GM21528 (cell line): ENCODE data around the gene PAX7.

Experiments used
- ATAC-seq: cut with Tn5 transposase; IDR thresholded peaks from one replicate; pipeline ENCODE4 v1.9.1; 2021; ENCODE audit warnings: mild to moderate bottlenecking, moderate library complexity; ENCODE audit not compliant: unreplicated experiment, low FRiP score

Gene PAX7

DNA sequence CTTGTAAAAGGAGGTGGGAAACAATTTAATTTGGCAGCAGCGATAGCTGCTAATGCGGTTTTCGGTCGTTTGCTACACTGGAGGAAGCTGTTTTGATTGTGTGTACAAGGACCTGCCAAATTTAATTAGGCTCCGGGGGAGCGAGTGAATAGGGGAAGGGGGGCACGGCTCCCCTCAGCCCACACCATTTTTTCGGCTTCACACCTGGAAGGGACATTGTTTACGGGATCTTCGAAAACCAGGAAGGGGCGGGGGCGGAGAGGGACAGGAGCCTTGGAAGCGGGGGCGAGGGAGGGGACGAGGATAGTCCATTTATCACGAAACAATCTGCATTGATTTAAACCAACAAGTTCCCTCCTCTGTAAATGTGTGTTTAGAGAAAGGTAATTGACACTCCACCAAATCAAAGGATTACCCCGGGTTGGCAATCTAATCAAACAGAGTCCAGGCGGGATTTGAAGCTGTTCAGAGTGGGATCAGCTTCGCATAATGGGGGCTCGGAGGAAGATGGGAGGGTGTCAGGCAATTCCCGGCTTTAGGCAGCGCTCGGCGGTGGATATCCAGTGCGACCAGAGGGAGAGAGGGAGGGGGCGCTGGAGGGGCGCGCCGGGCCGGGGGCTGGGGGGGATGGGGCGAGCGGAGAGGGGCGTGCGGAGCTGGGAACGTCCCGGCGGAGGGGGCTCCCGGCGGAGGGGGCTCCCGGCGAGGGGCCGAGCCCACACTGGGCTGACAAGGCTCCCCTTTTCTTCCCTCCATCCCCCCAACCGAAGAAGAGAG, 9.8 kb downstream of the PAX7 start:
- ATAC-seq: no peak

DNA sequence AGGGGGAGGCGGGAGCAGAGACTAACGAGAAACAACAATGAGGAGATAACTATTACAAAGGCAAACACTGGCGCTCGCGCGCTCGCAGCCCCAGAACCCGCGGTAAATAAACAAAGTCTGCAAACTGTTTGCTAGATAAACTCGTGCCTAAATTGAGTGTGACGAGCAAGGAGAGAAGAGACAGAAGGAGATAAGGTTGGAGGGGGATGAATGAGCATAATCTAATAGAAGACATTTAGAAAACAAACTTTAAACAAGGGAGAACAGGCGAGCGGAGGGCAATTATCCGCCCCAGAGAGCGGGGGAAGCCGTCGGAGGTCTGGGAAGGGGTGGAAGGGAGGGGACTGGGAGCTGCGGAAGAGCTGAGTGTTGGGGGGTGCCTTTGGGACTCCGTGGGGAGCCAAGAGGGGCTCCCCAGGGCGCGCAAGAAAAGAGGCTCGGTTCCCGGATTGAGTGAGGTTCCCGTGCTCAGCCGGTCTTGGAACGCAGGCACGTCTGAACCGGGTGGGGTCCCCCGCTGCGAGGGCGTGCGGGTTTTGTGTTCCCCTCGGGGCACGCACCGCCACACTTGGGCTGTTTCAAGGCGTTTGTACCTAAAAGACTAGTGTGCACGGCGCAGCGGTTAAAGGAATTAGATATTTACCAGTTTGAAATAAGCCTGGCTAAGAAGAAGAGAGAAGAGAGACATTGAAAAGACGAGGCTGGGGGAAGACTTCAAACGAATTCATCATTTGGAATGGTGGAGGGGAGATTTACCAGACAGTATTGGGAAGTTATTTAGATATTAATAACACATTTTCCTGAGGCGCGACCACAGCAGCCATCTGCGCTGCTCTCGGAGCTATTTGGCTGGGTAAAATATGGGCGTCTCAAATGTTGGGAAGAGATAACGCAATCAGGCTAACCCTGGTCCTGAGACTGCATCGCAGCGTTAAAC, 10.6 kb downstream of the PAX7 start:
- ATAC-seq: no peak

DNA sequence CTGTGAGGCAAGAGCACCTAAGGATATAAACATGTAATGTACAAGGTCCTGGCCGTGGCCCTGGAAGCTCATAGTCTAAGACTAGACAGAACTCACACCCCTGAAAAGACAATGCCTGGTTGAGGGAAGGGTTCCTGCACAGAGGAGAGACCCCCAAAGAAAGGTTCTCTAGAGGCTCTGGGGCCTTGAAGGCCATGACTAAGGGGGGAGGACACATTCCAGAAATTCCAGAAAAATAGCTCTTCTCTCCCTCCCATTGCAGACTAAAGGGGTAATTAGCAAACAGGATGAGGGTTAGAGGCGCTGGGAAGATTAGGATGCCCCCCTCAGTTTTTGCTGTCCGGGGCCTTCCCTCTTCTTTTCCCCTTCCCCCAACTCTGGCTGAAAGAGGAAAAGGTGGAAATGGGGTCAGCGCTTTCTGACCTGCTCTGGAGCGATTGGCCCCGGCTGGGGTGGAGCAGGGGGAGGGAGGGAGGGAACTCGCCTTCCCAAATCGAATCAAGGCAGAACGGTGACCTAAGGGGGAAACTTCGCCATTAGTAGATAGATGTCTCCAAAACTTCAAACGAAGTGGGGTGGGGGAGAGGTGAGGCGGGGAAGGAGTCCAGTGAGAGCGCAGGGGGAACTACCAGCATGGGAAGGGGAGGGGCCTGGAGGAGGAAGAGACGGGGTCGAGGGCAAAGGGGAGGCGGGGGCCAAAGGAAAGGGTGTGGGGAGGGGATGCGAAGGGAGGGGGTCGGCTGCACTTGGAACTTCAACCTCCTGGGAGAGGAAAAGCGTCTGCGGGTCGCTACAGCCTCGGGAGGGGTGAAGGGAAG, 11.8 kb downstream of the PAX7 start:
- ATAC-seq: no peak

DNA sequence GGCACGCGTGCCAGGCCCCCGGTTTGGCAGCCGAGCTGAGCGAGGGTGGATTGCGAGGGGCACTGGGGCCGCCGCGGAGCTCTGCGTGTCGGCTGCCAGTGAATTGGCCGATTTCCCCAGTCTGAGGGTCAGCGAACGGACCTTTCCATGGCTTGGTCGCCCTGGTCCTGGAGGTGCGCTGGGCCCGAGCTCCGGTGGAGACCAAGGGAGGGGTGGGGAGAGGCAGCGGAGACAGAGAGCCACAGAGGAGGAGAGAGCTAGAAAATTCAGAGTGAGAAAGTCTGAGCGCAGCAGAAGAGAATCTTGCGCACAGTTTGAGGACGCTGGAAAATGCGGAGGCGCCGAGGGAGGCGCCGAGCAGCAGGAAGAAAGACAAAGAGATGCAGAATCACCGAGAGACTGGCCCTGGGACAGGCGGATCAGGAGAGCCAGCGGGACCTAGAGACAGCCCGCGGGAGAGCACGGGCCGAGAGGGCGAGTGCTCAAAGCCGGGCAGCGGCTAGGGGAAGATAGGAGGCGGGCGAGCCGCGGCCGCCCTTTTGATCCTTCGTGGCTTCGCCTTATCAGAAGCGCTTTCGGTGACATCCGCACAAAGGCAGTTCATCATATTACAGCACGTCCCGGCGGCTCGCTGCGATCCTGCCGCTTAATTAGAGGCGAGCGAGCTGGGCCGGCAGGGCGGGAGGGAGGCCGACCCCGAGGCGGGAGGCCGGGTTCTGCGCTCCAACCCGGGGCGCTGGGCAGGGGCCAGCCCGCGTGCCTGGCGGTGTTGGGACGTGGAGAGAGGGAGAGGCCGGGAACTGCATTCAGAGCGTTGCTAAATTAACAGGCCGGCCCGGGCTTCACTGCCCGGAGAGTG, 12.7 kb downstream of the PAX7 start:
- ATAC-seq: no peak

DNA sequence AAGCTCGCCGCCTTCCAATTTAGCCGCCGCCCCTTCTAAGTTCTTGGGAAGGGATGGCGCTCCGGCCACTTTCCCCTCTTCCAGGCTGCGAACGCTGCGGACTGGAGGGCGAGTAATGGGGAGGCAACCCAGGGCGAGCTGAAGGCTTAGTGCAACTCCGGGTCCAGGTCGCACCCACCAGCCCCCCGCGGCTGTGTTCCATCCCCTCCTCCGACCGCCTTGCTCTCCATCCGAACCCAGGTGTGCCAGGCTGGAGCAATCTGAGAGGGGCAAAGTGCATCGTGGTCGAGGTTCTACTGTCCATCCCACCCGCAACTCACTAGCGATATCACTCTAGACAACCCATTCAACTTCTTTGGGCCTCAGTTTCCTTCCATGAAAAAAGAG, 13.4 kb downstream of the PAX7 start:
- ATAC-seq: no peak

DNA sequence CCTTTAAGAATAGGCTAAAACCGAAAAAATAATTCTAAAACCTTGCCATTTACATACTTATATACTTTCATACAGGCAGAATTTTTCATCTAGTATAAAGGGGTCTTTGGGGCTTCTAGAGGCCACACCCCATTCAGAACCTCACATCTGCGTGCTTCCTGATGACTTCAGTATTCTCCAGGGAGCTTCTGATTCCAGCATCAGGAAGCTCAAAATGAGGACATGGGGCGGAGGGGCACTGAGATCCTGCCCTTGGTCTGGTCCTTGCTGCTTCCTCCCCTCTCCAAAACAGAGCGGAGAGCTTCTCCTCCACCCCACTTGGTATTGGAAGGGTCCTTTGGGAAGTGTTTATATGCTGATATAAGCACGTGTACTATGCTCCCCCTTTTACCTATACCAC, 13.8 kb downstream of the PAX7 start:
- no peak for ATAC-seq

DNA sequence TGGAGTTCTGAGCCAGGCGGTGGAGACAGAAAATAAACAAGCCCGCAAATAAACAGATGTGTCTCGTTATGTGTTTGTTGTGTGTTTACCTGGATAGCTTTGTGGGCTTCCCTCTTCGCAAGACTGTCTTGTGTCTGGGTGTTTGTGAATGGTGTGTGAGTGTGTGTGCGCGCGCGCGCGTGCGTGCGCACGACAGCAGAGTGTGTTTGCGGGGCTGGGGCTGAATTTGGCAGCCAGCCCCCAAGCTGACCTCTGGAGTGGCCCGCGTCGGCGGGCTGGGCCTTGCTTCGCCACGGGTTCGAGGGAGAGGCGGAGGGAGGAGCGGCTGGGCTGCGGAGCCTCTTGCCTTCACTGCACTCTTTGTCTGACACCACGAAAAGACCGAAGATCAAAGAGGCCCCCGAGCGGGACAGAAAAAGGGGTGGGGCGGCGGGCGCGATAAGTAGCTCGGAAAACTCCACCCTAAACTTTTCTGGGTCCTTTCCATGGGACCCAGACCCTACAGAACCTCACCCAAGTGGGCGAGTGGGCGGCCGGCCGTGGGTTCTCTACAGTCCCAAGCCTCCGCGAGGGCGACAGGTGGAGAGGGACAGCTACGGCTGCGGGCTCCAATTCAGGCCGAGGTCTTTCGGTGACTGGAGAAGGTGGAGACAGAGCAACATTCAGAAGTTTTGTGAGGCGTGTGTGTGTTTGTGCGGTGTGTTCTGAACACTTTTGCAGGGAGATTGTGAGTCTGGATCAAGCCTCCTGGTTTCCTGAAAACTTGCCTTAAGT, 14.5 kb downstream of the PAX7 start:
- no peak for ATAC-seq

DNA sequence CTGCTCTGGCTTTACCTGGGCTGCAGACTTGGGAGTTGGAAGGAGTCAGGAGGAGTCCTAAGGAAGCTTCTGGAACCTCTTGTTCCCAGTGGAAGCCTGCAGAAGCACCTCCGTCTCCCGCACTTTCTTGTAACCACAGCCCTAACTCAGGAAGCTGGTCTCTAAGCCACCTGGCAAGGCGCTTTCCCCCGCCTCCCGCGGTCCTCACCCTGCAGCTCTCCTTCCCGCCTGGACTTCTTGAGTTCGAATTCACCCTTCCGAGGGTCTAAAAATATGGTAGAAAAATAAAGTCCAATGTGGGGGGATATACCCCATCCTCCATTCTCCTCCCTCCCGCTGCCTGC, 15.1 kb downstream of the PAX7 start:
- ATAC-seq: no peak

DNA sequence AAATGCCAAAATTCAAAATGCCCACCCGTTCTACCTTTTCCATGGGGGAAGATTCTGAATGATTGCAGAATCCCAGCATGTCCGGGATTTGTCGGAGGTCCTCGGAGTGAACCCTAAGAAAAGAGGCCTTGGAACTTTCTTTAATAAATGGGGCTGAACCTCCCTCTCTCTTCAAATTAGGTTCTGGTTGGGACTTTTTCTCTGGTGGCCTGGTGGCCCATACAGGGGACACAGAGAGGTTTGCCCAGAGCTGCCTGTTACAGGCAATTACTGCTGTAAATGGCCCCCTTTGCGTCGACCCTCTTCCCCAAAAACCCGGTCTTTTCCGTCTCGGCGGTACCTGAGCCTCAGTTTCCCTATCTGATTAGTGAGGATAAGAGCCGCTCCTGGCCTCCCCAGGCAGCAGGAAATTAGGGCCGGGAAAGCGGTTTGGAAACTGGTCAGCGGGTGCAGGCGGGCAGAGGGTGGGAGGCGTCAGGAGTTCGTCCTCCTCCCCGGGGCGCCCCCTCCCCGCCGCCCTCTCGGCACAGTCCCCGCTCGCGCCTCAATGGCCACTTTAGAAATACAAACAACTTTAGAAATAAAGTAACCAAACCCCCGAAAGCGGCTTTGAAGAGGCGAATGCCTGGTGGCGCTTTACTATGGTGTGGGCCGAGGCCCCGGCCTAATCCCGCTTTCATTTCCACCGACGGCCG, 15.6 kb downstream of the PAX7 start:
- ATAC-seq: no peak

DNA sequence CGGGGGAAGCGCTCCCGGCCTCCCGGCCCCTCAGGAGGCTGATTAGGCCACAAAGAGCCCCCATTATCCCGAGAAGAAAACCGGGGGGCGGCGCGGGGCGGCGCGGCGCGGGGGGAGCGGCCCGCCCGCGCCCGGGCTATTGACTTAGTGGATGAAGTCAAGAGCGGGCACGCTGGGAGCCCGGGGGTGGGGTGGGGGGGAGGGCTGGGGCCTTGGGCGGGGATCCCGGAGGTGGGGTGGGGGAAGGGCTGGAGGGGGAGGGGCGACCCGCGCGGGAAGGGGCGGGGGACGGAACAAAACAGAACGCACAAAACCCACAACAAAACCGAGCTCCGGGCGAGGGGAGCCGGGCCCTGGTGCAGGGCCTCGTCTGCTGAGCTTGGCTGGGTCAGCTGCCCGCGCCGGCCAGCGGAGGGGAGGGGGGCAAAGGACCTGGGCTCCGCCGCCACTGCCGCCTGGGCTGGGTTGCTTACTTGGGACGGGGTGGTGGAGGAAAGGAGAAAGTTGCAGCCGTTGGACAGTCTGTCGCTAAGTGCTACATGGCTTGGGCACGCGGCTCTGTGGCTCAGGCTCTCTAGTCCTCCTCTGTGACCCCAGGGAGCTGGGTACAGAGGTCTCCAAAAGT, 16.3 kb downstream of the PAX7 start:
- no peak for ATAC-seq

DNA sequence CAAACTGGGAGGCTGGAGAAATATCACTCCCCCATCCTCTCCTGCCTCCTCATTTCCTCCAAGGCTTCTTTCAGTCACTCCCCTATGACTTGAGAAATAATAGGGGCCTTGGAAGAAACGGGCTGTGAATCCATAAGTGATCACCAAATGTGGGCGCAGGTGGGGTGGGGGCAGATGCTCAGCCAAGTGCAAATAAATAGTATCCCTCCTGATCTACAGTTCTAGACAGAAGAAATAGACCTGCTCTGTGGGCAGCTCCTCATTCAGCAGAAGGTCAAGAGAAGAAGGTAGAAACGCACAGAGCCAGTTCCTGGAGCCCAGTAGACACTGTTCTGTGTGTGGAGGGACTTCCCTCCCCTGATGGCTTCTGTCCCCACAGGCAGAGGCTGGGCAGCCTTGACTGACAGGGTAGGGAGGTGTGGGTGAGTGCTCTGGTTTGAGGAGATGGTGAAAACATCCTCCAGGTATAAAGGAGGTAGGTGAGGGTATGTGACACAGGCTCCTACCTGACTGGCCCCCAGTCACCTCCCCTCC, 17.1 kb downstream of the PAX7 start:
- no peak for ATAC-seq

DNA sequence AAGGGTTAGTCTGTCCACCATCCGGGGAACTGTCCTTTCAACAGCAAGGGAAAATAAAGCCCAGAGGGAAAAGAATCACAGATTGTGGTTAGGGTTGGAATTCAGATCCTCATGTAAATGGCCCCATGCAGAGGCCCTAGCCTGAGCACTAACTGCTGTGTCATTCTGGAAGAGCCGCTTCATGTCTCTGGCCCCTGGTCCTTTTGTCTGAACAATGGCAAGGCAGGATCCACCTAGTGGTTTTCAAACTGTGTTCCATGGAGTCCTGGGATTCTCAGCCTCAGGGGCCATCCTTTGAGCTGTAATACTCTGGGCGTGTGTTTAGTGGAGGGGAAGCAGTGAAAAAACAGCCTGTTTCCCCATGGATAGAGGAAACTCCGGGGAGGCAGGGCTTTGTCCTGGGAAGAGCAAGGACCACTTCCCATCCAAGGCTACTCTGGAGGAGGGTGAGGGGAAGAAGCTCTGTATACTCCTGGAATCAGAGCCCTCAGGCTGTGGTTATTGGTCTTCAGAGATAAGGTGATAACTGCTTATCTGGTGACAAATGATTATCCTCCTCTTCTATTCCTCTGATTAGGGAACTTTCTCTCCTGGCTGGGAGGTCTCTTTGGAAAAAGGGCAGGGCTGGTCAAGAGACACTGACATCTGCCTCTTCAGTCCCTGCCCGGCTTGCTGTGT, 19.2 kb downstream of the PAX7 start:
- ATAC-seq: no peak

DNA sequence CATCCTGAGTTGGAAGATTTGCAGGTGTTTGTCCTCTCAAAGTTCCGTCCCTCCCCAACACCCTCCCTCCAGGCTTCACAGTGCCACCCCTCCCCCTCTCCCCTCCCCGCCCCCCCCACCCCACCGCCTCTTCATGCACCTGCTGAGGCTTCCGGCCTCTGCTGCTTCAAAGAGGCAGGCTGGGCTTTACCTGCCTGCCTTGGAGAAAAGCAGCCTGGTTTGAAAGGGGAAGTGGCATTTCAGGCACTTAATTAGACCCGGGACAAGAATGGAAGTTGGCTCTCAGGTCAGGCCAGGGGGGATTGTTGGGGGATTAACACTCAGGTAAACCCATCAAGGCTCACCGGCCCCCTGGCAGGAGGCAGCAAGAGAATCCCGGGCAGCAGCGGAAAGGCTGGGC, 21.1 kb downstream of the PAX7 start:
- ATAC-seq: no peak

DNA sequence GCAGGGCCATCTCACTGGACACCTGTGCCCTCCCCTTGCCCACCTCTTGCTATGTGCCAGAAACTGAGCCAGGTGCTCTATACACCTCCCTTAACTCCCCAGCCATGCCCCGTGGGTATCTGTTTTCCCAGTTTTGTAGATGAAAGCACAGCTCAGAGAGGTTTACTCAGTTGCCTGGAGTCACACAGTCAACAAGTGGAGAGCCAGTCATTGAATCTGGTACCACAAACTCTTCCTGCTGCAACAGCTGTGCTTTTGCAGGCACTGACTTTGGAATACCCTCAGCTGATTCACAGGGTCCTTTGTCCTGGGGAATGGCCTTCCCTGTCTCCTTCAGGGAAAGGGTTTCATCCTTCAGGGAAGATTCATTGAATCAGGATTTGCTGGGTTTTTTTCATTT, 22.1 kb downstream of the PAX7 start:
- ATAC-seq: no peak

DNA sequence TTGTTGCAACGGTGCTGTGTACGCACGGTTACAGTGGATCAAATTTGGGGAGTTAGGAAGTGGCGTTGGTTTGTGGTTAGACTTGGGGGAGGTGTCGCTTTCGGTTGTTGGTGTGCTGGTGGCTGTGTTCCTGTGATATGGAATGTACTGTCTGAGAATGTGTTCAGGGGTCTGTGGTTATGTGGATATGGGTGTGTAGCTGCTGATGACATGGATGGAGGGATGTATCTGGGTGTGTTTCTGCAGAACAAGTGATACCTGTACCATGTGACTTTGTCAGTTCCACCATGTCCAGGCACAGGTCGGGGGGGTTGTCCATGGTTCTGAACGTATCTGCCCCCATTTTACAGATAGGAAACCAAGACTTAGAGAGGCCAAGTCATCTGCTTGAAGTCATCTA, 22.7 kb downstream of the PAX7 start:
- ATAC-seq: no peak

DNA sequence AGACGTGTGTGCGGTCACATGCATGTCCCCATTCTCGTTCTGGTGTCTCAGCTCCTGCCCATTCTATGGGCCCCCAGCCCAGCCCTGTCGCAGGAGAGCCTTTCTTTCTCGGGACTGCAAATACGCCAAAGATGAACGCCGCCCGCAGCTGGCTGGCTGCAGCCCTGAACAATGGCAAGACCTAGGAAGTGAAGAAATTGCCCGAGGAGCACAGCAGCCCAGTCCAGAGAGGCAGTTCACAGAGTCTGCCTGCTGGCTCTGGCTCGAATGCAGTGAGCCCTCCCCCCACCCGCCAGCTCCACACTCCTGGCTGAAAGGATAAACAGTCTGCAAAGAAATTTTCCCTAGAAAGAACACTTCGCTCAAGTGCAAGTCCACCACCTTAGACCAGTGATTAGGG, 23.3 kb downstream of the PAX7 start:
- no peak for ATAC-seq

DNA sequence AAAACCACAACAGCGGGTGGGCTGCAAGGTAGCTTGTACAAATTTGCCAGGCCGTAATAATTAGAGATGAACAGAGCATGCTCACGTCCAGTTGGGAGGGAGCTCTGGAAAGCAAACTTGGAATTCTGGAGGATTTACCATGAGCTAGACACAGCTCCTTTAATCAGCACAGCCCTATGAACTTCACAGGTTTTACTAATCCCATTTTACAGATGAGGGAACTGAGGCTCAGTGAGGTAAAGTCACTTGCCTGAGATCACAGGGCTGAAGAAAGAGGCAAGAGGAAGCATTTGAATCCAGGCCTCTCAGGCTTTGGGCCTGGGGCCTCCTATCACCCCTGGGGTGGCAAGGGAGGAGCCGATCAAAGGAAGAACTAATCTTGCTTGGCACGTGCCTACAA, 24.0 kb downstream of the PAX7 start:
- no peak for ATAC-seq
